Urothelium cell line (cell line): ENCODE results near the gene TMEM9.

Source experiments
- DNase-seq: peaks from one replicate; pipeline ENCODE4 v3.0.0; 2011; ENCODE audit warnings: low spot score, mixed read lengths
- FAIRE-seq: peaks from 2 replicates; lab custom pipeline; 2011; peaks lifted over from hg19 to GRCh38; lab: Jason Lieb, UNC

Gene TMEM9

GRCh38 chr1:201131398-201131797 lies 22.9 kb downstream of the TMEM9 start:
- DNase-seq, result no peak

GRCh38 chr1:201128962-201129361 lies 25.3 kb downstream of the TMEM9 start:
- DNase-seq (no peak), FAIRE-seq (no peak)

More at GRCh38 chr1:201131398-201131797, 22.9 kb downstream of the TMEM9 start:
- FAIRE-seq, result no peak

- FAIRE-seq (no peak), DNase-seq (no peak)
Observed at GRCh38 chr1:201128476-201128875, 25.8 kb downstream of the TMEM9 start.

- DNase-seq, result no peak
- no peak for FAIRE-seq
Observed at GRCh38 chr1:201127755-201128455, 26.4 kb downstream of the TMEM9 start.

GRCh38 chr1:201126832-201127754 lies 27.2 kb downstream of the TMEM9 start, which contains the start of gene ASCL5:
Gene ASCL5, minus strand, starts transcription at chr1:201127184. Its CDS starts 11,812 bp downstream, at chr1:201115372.
- no peak for FAIRE-seq
- peak; percentile 88 for DNase-seq

- FAIRE-seq (no peak), DNase-seq (no peak)
Observed at GRCh38 chr1:201126463-201126831, 27.8 kb downstream of the TMEM9 start.

GRCh38 chr1:201125800-201126199 lies 28.5 kb downstream of the TMEM9 start:
- DNase-seq (no peak), FAIRE-seq (no peak)

GRCh38 chr1:201125019-201125418 lies 29.3 kb downstream of the TMEM9 start:
- FAIRE-seq, result no peak

GRCh38 chr1:201123866-201124265 lies 30.4 kb downstream of the TMEM9 start:
- no peak for FAIRE-seq
- no peak for DNase-seq

More at GRCh38 chr1:201125019-201125418, 29.3 kb downstream of the TMEM9 start:
- DNase-seq, result no peak

- DNase-seq, result no peak
- FAIRE-seq, result no peak
Observed at GRCh38 chr1:201122321-201122957, 31.8 kb downstream of the TMEM9 start.

- FAIRE-seq (peak; percentile 32), DNase-seq (peak; percentile 70)
Observed at GRCh38 chr1:201119206-201120197, 34.8 kb downstream of the TMEM9 start.

GRCh38 chr1:201116091-201116490 lies 38.2 kb downstream of the TMEM9 start:
- FAIRE-seq, result no peak
- DNase-seq, result no peak

GRCh38 chr1:201115390-201115937 lies 38.8 kb downstream of the TMEM9 start:
- no peak for DNase-seq
- FAIRE-seq, result no peak

GRCh38 chr1:201114245-201115131 lies 39.8 kb downstream of the TMEM9 start:
- FAIRE-seq (peak; percentile 91), DNase-seq (peak; percentile 96)

GRCh38 chr1:201113451-201114244 lies 40.6 kb downstream of the TMEM9 start:
- FAIRE-seq (no peak), DNase-seq (no peak)

- FAIRE-seq, result no peak
Observed at GRCh38 chr1:201112926-201113325, 41.3 kb downstream of the TMEM9 start.

GRCh38 chr1:201112173-201112731 lies 42.0 kb downstream of the TMEM9 start, which contains the start of gene CACNA1S:
Gene CACNA1S, minus strand, starts transcription at chr1:201112426. Its CDS starts 87 bp downstream, at chr1:201112339.
- no peak for FAIRE-seq
- DNase-seq, result no peak

More at GRCh38 chr1:201112926-201113325, 41.3 kb downstream of the TMEM9 start:
- no peak for DNase-seq
